GM19452 (cell line): Measurements from ENCODE around the gene SIRT2.
"Not testable (repeated sequence)": the region's sequence is repeated elsewhere in the genome, so short reads cannot be mapped to it uniquely, and the experiment has no call there.

Experiments used
- ATAC-seq: cut with Tn5 transposase; IDR thresholded peaks from one replicate; pipeline ENCODE4 v1.9.1; 2021; ENCODE audit not compliant: unreplicated experiment

The SIRT2 gene

GRCh38 chr19:38899447-38900201 lies at the start of gene SIRT2, which contains the start of gene NFKBIB:
Gene SIRT2 (minus strand): TSS chr19:38899618. CDS start chr19:38899521, 97 bp downstream.
Gene NFKBIB (plus strand): TSS chr19:38899969. CDS start chr19:38900033, 64 bp downstream.
- ATAC-seq: peak; percentile 90

GRCh38 chr19:38946229-38947010 lies 47.0 kb upstream of the SIRT2 start:
- no peak for ATAC-seq

GRCh38 chr19:38945562-38946228 lies 46.3 kb upstream of the SIRT2 start:
- no peak for ATAC-seq

GRCh38 chr19:38944981-38945506 lies 45.6 kb upstream of the SIRT2 start:
- no peak for ATAC-seq

GRCh38 chr19:38942471-38943181 lies 43.2 kb upstream of the SIRT2 start:
- ATAC-seq: no peak

GRCh38 chr19:38941979-38942378 lies 42.6 kb upstream of the SIRT2 start:
- no peak for ATAC-seq

- ATAC-seq: not testable (repeated sequence)
Observed at GRCh38 chr19:38941466-38941865, 42.0 kb upstream of the SIRT2 start.

GRCh38 chr19:38939957-38940356 lies 40.5 kb upstream of the SIRT2 start:
- ATAC-seq: no peak

- no peak for ATAC-seq
Observed at GRCh38 chr19:38933544-38933943, 34.1 kb upstream of the SIRT2 start.

GRCh38 chr19:38932425-38933179 lies 33.2 kb upstream of the SIRT2 start:
- no peak for ATAC-seq

GRCh38 chr19:38931521-38931793 lies 32.0 kb upstream of the SIRT2 start:
- ATAC-seq: no peak

- peak; percentile 92 for ATAC-seq
Observed at GRCh38 chr19:38930776-38931520, 31.5 kb upstream of the SIRT2 start, which contains the start of gene MRPS12. Gene MRPS12 (plus strand): TSS chr19:38930944. CDS start chr19:38931295, 351 bp downstream.

GRCh38 chr19:38929929-38930775 lies 30.7 kb upstream of the SIRT2 start, which contains the start of gene SARS2:
Gene SARS2 (minus strand): TSS chr19:38930763. CDS start chr19:38930736, 27 bp downstream.
- peak; percentile 68 for ATAC-seq

GRCh38 chr19:38928391-38929001 lies 29.1 kb upstream of the SIRT2 start:
- ATAC-seq: no peak

GRCh38 chr19:38924388-38924787 lies 25.0 kb upstream of the SIRT2 start:
- no peak for ATAC-seq

- ATAC-seq: no peak
Observed at GRCh38 chr19:38922482-38922881, 23.1 kb upstream of the SIRT2 start.

GRCh38 chr19:38921420-38922274 lies 22.2 kb upstream of the SIRT2 start:
- ATAC-seq: no peak
